HL-60 (cell line): ENCODE data around the gene TCTN3.

Source experiments
- DNase-seq, 2 experiments: peaks; one replicate each; pipeline ENCODE4 v3.0.0-alpha.2; 2010 to 2020; ENCODE audit warnings: low read depth in 1 of 2, low spot score in 1 of 2
- H3K27ac ChIP-seq: fragments of 250-450 bp; sonication (Bioruptor Pico); replicated peaks from 2 replicates; pipeline ENCODE4 v1.5.1; 2020; ENCODE audit warnings: mild to moderate bottlenecking, moderate library complexity
- H3K27me3 ChIP-seq: fragments of 250-450 bp; sonication (Bioruptor Pico); 2 replicates; pipeline ENCODE4 v1.5.1; 2021; ENCODE audit warnings: mild to moderate bottlenecking, moderate library complexity; ENCODE audit not compliant: insufficient read depth, poor library complexity, severe bottlenecking
- H3K4me3 ChIP-seq: replicated peaks from 2 replicates; pipeline ENCODE4 v1.5.1; 2011; ENCODE audit warnings: mild to moderate bottlenecking, control low read depth, low read length; ENCODE audit not compliant: insufficient read depth
- CTCF ChIP-seq: IDR thresholded peaks from one replicate; pipeline ENCODE4 v1.5.1; 2011; ENCODE audit warnings: low read length, control low read depth, inconsistent platforms; ENCODE audit not compliant: insufficient read depth
- GABPA ChIP-seq: IDR thresholded peaks from 2 replicates; pipeline ENCODE4 v1.6.1; 2012; ENCODE audit warnings: low read depth
- POLR2AphosphoS5 ChIP-seq: IDR thresholded peaks from 2 replicates; pipeline ENCODE4 v1.6.1; 2012; ENCODE audit warnings: low read depth
- REST ChIP-seq: IDR thresholded peaks from 2 replicates; pipeline ENCODE4 v1.6.1; 2012; ENCODE audit warnings: low read depth; ENCODE audit not compliant: insufficient replicate concordance
- SPI1 ChIP-seq: IDR thresholded peaks from 2 replicates; pipeline ENCODE4 v1.6.1; 2012; ENCODE audit warnings: low read depth, mild to moderate bottlenecking, borderline replicate concordance

TCTN3 gene

GRCh38 chr10:95697429-95697828 lies 3.7 kb upstream of the TCTN3 start:
- no peak for TF ChIP-seq POLR2AphosphoS5
- peak; percentile 89 for TF ChIP-seq SPI1

GRCh38 chr10:95694665-95695064 lies 938 bp upstream of the TCTN3 start:
- no peak overlapping the region for H3K4me3 ChIP-seq
- peak overlapping the region; percentile 16; the same call in 1 of the 2 replicates for H3K27ac ChIP-seq
- no peak for DNase-seq
- no peaks in the 10 kb centered on the region for H3K27me3 ChIP-seq
- TF ChIP-seq POLR2AphosphoS5, result no peak
- TF ChIP-seq REST, result no peak
- TF ChIP-seq SPI1, result no peak
- TF ChIP-seq GABPA, result no peak
- TF ChIP-seq CTCF, result no peak

More at GRCh38 chr10:95697429-95697828, 3.7 kb upstream of the TCTN3 start:
- peak; percentile 78 to 79 for DNase-seq
- Histone ChIP-seq H3K27ac (peak overlapping the region; percentile 43; the same call in 1 of the 2 replicates), H3K27me3 (no peaks in the 10 kb centered on the region), H3K4me3 (no peak overlapping the region)

- Histone ChIP-seq H3K27ac (peak overlapping the region; percentile 73), H3K4me3 (peak overlapping the region; percentile 75), H3K27me3 (no peaks in the 10 kb centered on the region)
- TF ChIP-seq REST (no peak), POLR2AphosphoS5 (no peak), SPI1 (no peak), GABPA (no peak), CTCF (no peak)
- DNase-seq, result peak in 1 of 2 experiments; percentile 6
These were observed 558 bp downstream of the TCTN3 start for GRCh38 chr10:95693071-95693667.

GRCh38 chr10:95691281-95691680 lies 2.4 kb downstream of the TCTN3 start:
- Histone ChIP-seq H3K4me3 (no peak overlapping the region), H3K27ac (no peak overlapping the region), H3K27me3 (no peaks in the 10 kb centered on the region)
- no peak for TF ChIP-seq GABPA
- TF ChIP-seq SPI1, result no peak
- TF ChIP-seq POLR2AphosphoS5, result no peak
- TF ChIP-seq CTCF, result no peak
- no peak for TF ChIP-seq REST
- no peak for DNase-seq
